Testis (tissue), 2 donors: ENCODE results near the gene IFIT1B.

Source experiments
- POLR2A ChIP-seq: fragments of 450-650 bp; IDR thresholded peaks from one replicate; pipeline ENCODE4 v1.6.1; 2017; ENCODE audit warnings: antibody characterized with exemption, mild to moderate bottlenecking, moderate library complexity
- TF ChIP-seq, protein P1 (sequence below), 3 experiments: fragments of 450-650 bp in 2 of 3; fragments of 200-600 bp in 1 of 3; sonication (generic) in 1 of 3; IDR thresholded peaks; one replicate each; pipeline ENCODE4 v1.5.1; 2016 to 2019; ENCODE audit warnings: antibody characterized with exemption in 3 of 3, mild to moderate bottlenecking in 2 of 3, moderate library complexity in 1 of 3

DNA sequence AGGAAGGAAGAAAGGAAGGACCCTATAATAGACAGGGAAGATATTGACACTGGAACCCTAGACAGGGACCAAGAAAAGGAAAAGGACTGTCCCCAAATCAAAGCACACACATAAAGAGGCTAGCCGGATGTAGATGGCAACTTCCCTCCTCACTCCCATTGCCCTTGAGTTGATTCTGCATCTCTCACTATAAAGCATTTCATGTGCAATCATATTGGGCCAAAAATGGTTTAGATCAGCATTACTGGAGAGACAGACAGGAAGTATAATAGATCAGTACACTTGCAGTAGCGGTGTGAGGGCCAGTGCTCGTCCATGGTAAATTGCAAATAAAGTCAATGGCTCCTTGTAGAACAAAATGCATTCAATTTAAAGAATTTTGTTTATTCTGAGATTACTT, 41.6 kb upstream of the IFIT1B start:
- no peak for TF ChIP-seq POLR2A
- TF ChIP-seq, protein P1, sequence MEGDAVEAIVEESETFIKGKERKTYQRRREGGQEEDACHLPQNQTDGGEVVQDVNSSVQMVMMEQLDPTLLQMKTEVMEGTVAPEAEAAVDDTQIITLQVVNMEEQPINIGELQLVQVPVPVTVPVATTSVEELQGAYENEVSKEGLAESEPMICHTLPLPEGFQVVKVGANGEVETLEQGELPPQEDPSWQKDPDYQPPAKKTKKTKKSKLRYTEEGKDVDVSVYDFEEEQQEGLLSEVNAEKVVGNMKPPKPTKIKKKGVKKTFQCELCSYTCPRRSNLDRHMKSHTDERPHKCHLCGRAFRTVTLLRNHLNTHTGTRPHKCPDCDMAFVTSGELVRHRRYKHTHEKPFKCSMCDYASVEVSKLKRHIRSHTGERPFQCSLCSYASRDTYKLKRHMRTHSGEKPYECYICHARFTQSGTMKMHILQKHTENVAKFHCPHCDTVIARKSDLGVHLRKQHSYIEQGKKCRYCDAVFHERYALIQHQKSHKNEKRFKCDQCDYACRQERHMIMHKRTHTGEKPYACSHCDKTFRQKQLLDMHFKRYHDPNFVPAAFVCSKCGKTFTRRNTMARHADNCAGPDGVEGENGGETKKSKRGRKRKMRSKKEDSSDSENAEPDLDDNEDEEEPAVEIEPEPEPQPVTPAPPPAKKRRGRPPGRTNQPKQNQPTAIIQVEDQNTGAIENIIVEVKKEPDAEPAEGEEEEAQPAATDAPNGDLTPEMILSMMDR (IDR thresholded peaks at IDR 0.05), result no peak
